Natural killer cell (primary cell): ENCODE data around the gene LARP4B. TPM values are rescaled to one million over a fixed set of nuclear protein-coding genes. Genes with fewer than 3 reads are reported as not detected.

Source experiments
- ATAC-seq, 3 donors: fragments of 150-1000 bp in 2 of 3; fragments of 200-7000 bp in 1 of 3; cut with Tn5 transposase; 1 replicate in 1 of 3; 2 replicates in 2 of 3; pipeline ENCODE4 v1.10.0; 2021; ENCODE audit warnings: mild to moderate bottlenecking in 2 of 3, moderate library complexity in 2 of 3
- DNase-seq, 2 donors: peaks; one replicate each; pipeline versions ENCODE4 v3.0.0 to v3.0.0-alpha.2; 2013 to 2021; ENCODE audit warnings: mixed read lengths in 1 of 2
- H3K27ac ChIP-seq: one replicate; pipeline ENCODE4 v1.5.1; 2013; ENCODE audit warnings: mild to moderate bottlenecking, low read length
- H3K27me3 ChIP-seq: one replicate; pipeline ENCODE4 v1.6.1; 2013; ENCODE audit warnings: low read length; ENCODE audit not compliant: control insufficient read depth, insufficient read depth
- H3K36me3 ChIP-seq: one replicate; pipeline ENCODE4 v1.6.1; 2013; ENCODE audit warnings: low read length; ENCODE audit not compliant: control insufficient read depth, insufficient read depth
- H3K4me1 ChIP-seq: one replicate; pipeline ENCODE4 v1.6.1; 2013; ENCODE audit warnings: low read length; ENCODE audit not compliant: control insufficient read depth, insufficient read depth
- H3K4me3 ChIP-seq: one replicate; pipeline ENCODE4 v1.5.1; 2013; ENCODE audit warnings: low read length
- H3K9me3 ChIP-seq: one replicate; pipeline ENCODE4 v1.6.1; 2013; ENCODE audit warnings: low read length; ENCODE audit not compliant: control insufficient read depth, insufficient read depth
- H3K27ac Mint-ChIP-seq, 2 donors: one replicate each; pipeline ENCODE4 v1.8.0; 2022; ENCODE audit warnings: mild to moderate bottlenecking in 2 of 2, mixed read lengths in 2 of 2, moderate library complexity in 1 of 2
- H3K27me3 Mint-ChIP-seq, 2 donors: one replicate each; pipeline ENCODE4 v1.8.0; 2022; ENCODE audit warnings: low read depth in 2 of 2, mixed read lengths in 2 of 2
- H3K36me3 Mint-ChIP-seq: one replicate; pipeline ENCODE4 v1.8.0; 2022; ENCODE audit warnings: mixed read lengths
- H3K4me1 Mint-ChIP-seq, 2 donors: one replicate each; pipeline ENCODE4 v1.8.0; 2022; ENCODE audit warnings: mixed read lengths in 2 of 2
- H3K4me3 Mint-ChIP-seq: one replicate; pipeline ENCODE4 v1.8.0; 2022; ENCODE audit warnings: mild to moderate bottlenecking, moderate library complexity, mixed read lengths
- H3K9me3 Mint-ChIP-seq, 2 donors: one replicate each; pipeline ENCODE4 v1.8.0; 2022; ENCODE audit warnings: mixed read lengths in 2 of 2
- CTCF ChIP-seq: fragments of 200-600 bp; IDR thresholded peaks from one replicate; pipeline ENCODE4 v1.8.0; 2022; ENCODE audit warnings: antibody characterized with exemption
- WGBS: methylation state at CpG from one replicate; pipeline ENCODE4 v1.1.7; 2013; ENCODE audit warnings: missing lambda C conversion rate; ENCODE audit not compliant: insufficient coverage; 5-methylcytosine and 5-hydroxymethylcytosine counted together
- intact Hi-C: fragments of 100-400 bp; cut with micrococcal nuclease; formaldehyde crosslinking; loops from one replicate; pipeline ENCODE4 v1.14.2; 2022
- total RNA-seq, 4 donors: library from RNA; stranded (reverse); fragments of 120-200 nt in 1 of 4; gene quantifications; one replicate each; pipeline versions ENCODE4 v1.2.3 to v1.2.4, GENCODE V29; 2013 to 2022

LARP4B gene
- total RNA-seq, 3 donors from 2014 or later (not counting 1 experiment from before 2014, with no cell fraction given), result 75.5 to 95.4 (median 90.2) TPM

GRCh38 chr10:819816-820215 lies 111.7 kb downstream of the LARP4B start:
- DNase-seq, result no peak
- Mint-ChIP-seq H3K4me3 (no peak overlapping the region), H3K4me1 (peaks cover 8 to 28% of the 10 kb centered on the region in 2 donors), H3K27me3 (no peaks in the 10 kb centered on the region), H3K27ac (no peak overlapping the region), H3K36me3 (no peaks in the 10 kb centered on the region), H3K9me3 (no peaks in the 10 kb centered on the region)
- no peaks in the 10 kb centered on the region for H3K9me3 ChIP-seq
- no peak for TF ChIP-seq CTCF
- H3K27me3 ChIP-seq, result no peaks in the 10 kb centered on the region
- no peak for ATAC-seq
- intact Hi-C loops, result no loop called here
- no peak overlapping the region for H3K4me3 ChIP-seq
- 93% methylated on average over 8 of the region's 8 CpGs for WGBS
- peaks cover 84% of the 10 kb centered on the region for H3K36me3 ChIP-seq
- no peak overlapping the region for H3K27ac ChIP-seq
- H3K4me1 ChIP-seq, result peaks cover 24% of the 10 kb centered on the region

- H3K36me3 Mint-ChIP-seq, result no peaks in the 10 kb centered on the region
- H3K4me3 Mint-ChIP-seq, result no peak overlapping the region
- peaks cover 24% of the 10 kb centered on the region for H3K4me1 ChIP-seq
- WGBS, result 96% methylated on average over 9 of the region's 9 CpGs
- no peaks in the 10 kb centered on the region for H3K9me3 Mint-ChIP-seq
- peaks cover 84% of the 10 kb centered on the region for H3K36me3 ChIP-seq
- TF ChIP-seq CTCF, result no peak
- peak overlapping the region in 1 of 2 donors; percentile 15 for H3K27ac Mint-ChIP-seq
- H3K27me3 ChIP-seq, result no peaks in the 10 kb centered on the region
- H3K27me3 Mint-ChIP-seq, result no peaks in the 10 kb centered on the region
- DNase-seq, result no peak
- peaks cover 8 to 28% of the 10 kb centered on the region in 2 donors for H3K4me1 Mint-ChIP-seq
- no peak overlapping the region for H3K27ac ChIP-seq
- no peaks in the 10 kb centered on the region for H3K9me3 ChIP-seq
- H3K4me3 ChIP-seq, result no peak overlapping the region
- no peak for ATAC-seq
- intact Hi-C loops, result no loop called here
These were observed 112.2 kb downstream of the LARP4B start for GRCh38 chr10:819326-819725.

- ATAC-seq (no peak), DNase-seq (no peak)
- TF ChIP-seq CTCF, result no peak
- H3K27me3 Mint-ChIP-seq, result no peaks in the 10 kb centered on the region
- H3K27ac Mint-ChIP-seq, result no peak overlapping the region
- H3K9me3 ChIP-seq, result no peaks in the 10 kb centered on the region
- no peak overlapping the region for H3K4me3 ChIP-seq
- no peaks in the 10 kb centered on the region for H3K27me3 ChIP-seq
- H3K4me1 Mint-ChIP-seq, result peaks cover 8 to 28% of the 10 kb centered on the region in 2 donors
- peaks cover 81% of the 10 kb centered on the region for H3K36me3 ChIP-seq
- no peaks in the 10 kb centered on the region for H3K36me3 Mint-ChIP-seq
- H3K27ac ChIP-seq, result no peak overlapping the region
- no peak overlapping the region for H3K4me3 Mint-ChIP-seq
- peaks cover 24% of the 10 kb centered on the region for H3K4me1 ChIP-seq
- intact Hi-C loops, result no loop called here
- no peaks in the 10 kb centered on the region for H3K9me3 Mint-ChIP-seq
- 89% methylated on average over 9 of the region's 9 CpGs for WGBS
These were observed 112.8 kb downstream of the LARP4B start for GRCh38 chr10:818526-819220.

- peaks cover 79% of the 10 kb centered on the region for H3K36me3 ChIP-seq
- Mint-ChIP-seq H3K27ac (no peak overlapping the region), H3K4me1 (peaks cover 12 to 24% of the 10 kb centered on the region in 2 donors), H3K4me3 (no peak overlapping the region), H3K36me3 (no peaks in the 10 kb centered on the region), H3K9me3 (no peaks in the 10 kb centered on the region), H3K27me3 (no peaks in the 10 kb centered on the region)
- WGBS, result 88% methylated on average over 1 of the region's 2 CpGs
- ATAC-seq (no peak), DNase-seq (no peak)
- H3K9me3 ChIP-seq, result no peaks in the 10 kb centered on the region
- H3K27ac ChIP-seq, result no peak overlapping the region
- peaks cover 19% of the 10 kb centered on the region for H3K4me1 ChIP-seq
- intact Hi-C loops, result no loop called here
- no peaks in the 10 kb centered on the region for H3K27me3 ChIP-seq
- no peak overlapping the region for H3K4me3 ChIP-seq
- TF ChIP-seq CTCF, result no peak
These were observed 113.5 kb downstream of the LARP4B start for GRCh38 chr10:818010-818409.
